HepG2 (cell line): Measurements from ENCODE around the gene NUBP2. TPM values are rescaled to one million over a fixed set of nuclear protein-coding genes. Genes with fewer than 3 reads are reported as not detected.
A peak's percentile ranks its signal among the peaks of the same experiment; 100 is the strongest.

ENCODE experiments used
- ARID2 ChIP-seq: sonication (generic); formaldehyde crosslinking; IDR thresholded peaks from 2 replicates; pipeline ENCODE4 v1.8.1; 2022; ENCODE audit warnings: mild to moderate bottlenecking, missing genetic modification reagents, borderline replicate concordance
- CREM ChIP-seq, 2 experiments: sonication (generic) in 1 of 2; formaldehyde crosslinking in 1 of 2; IDR thresholded peaks; 2 replicates each; pipeline versions ENCODE4 v1.4.0 to v1.6.1; 2016 to 2020; ENCODE audit warnings: antibody characterized with exemption in 1 of 2, mild to moderate bottlenecking in 1 of 2, missing genetic modification reagents in 1 of 2
- KDM3A ChIP-seq: IDR thresholded peaks from 2 replicates; pipeline ENCODE4 v1.6.1; 2018; ENCODE audit warnings: low read depth, missing compliant biosample characterization
- KLF6 ChIP-seq: IDR thresholded peaks from 2 replicates; pipeline ENCODE4 v1.8.0; 2016; ENCODE audit warnings: missing biosample characterization, missing genetic modification reagents
- MXI1 ChIP-seq: IDR thresholded peaks from 3 replicates; pipeline ENCODE4 v1.6.1; 2012; ENCODE audit warnings: low read depth, low read length, inconsistent platforms, borderline replicate concordance
- NR2F1 ChIP-seq, 2 experiments: fragments of 450-650 bp in 1 of 2; formaldehyde crosslinking in 1 of 2; IDR thresholded peaks; 2 replicates each; pipeline versions ENCODE4 v1.5.0 to v1.6.1; 2016 to 2020; ENCODE audit warnings: mild to moderate bottlenecking in 1 of 2, missing compliant biosample characterization in 1 of 2, missing genetic modification reagents in 1 of 2, moderate library complexity in 1 of 2
- REPIN1 ChIP-seq: sonication (generic); formaldehyde crosslinking; IDR thresholded peaks from 2 replicates; pipeline ENCODE4 v1.8.0; 2022; ENCODE audit warnings: missing genetic modification reagents, low read depth, mild to moderate bottlenecking, borderline replicate concordance
- REXO4 ChIP-seq: sonication (generic); formaldehyde crosslinking; IDR thresholded peaks from 2 replicates; pipeline ENCODE4 v1.8.0; 2022; ENCODE audit warnings: missing genetic modification reagents, mild to moderate bottlenecking, borderline replicate concordance
- SP1 ChIP-seq, 2 experiments: fragments of 450-650 bp in 1 of 2; sonication (generic) in 1 of 2; formaldehyde crosslinking in 1 of 2; IDR thresholded peaks; 2 replicates each; pipeline versions ENCODE4 v1.4.0 to v1.6.1; 2016 to 2020; ENCODE audit warnings: missing genetic modification reagents in 1 of 2
- ZNF496 ChIP-seq: sonication (generic); formaldehyde crosslinking; IDR thresholded peaks from 2 replicates; pipeline ENCODE4 v1.8.1; 2023; ENCODE audit warnings: mild to moderate bottlenecking, moderate library complexity, missing genetic modification reagents; ENCODE audit not compliant: insufficient replicate concordance
- ZNF749 ChIP-seq: sonication (generic); formaldehyde crosslinking; IDR thresholded peaks from 2 replicates; pipeline ENCODE4 v1.8.0; 2022; ENCODE audit warnings: mild to moderate bottlenecking, missing genetic modification reagents, moderate library complexity, borderline replicate concordance
- ZSCAN21 ChIP-seq: sonication (generic); formaldehyde crosslinking; IDR thresholded peaks from 2 replicates; pipeline ENCODE4 v1.8.0; 2022; ENCODE audit warnings: mild to moderate bottlenecking, missing genetic modification reagents, moderate library complexity, borderline replicate concordance
- ZSCAN22 ChIP-seq: sonication (generic); formaldehyde crosslinking; IDR thresholded peaks from 2 replicates; pipeline ENCODE4 v1.4.0; 2020; ENCODE audit warnings: mild to moderate bottlenecking, missing genetic modification reagents
- polyA plus RNA-seq, 8 experiments: library from polyadenylated mRNA; depleted of rRNA in 3 of 8; stranded (reverse) in 7 of 8; unstranded in 1 of 8; fragments of >200 nt; fragmentation: Illumina TruSeq in 4 of 8; extraction: Trizol in 4 of 8; gene quantifications; 2 replicates each; pipeline versions ENCODE4 v1.2.1 to v1.2.3, GENCODE V29; 2011 to 2016; ENCODE audit warnings: low read depth in 4 of 8, missing spikeins in 1 of 8, mixed read lengths in 1 of 8; ENCODE audit not compliant: insufficient read depth in 1 of 8
- total RNA-seq, 5 experiments: library from RNA; depleted of rRNA; stranded (reverse); fragments of >200 nt; fragmentation: Illumina TruSeq; extraction: Trizol; gene quantifications; 2 replicates each; pipeline ENCODE4 v1.2.3, GENCODE V29; 2016; ENCODE audit warnings: low read depth in 1 of 5
- TF ChIP-seq, protein P1 (sequence below): sonication (generic); formaldehyde crosslinking; IDR thresholded peaks from one replicate; pipeline ENCODE4 v1.5.1; 2020; ENCODE audit warnings: mild to moderate bottlenecking, missing genetic modification reagents; ENCODE audit errors: not compliant biosample characterization
- TF ChIP-seq, protein P2 (sequence below): sonication (generic); formaldehyde crosslinking; IDR thresholded peaks from 2 replicates; pipeline ENCODE4 v1.4.0; 2020; ENCODE audit warnings: low read depth, mild to moderate bottlenecking, missing genetic modification reagents

NUBP2 gene
- total and polyA plus RNA-seq, 2 of the 13 experiments (the other 11 are each of a cell fraction or from before 2014, with no cell fraction given), result 25.7 to 61.5 TPM

DNA sequence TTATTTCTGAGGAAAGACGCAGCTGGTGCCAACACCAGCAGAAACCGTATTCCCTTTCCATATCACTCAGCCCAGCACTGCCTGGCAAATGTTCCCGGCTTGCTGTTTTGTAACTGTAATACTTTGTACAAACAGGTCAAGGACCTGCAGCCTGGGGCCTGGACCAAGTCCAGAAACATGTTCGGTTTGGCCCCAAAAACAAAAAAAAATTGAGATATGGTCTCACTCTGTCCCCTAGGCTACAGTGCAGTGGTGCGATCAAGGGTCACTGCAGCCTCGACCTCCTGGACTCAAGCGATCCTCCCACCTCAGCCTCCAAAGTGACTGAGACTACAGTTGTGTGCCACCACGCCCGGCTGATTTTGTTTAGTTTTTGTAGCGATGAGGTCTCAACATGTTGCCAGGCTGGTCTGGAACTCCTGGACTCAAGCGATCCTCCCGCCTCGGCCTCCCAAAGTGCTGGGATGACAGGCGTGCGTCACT lies 42.7 kb downstream of the NUBP2 start (continued):
- TF ChIP-seq, protein P1, sequence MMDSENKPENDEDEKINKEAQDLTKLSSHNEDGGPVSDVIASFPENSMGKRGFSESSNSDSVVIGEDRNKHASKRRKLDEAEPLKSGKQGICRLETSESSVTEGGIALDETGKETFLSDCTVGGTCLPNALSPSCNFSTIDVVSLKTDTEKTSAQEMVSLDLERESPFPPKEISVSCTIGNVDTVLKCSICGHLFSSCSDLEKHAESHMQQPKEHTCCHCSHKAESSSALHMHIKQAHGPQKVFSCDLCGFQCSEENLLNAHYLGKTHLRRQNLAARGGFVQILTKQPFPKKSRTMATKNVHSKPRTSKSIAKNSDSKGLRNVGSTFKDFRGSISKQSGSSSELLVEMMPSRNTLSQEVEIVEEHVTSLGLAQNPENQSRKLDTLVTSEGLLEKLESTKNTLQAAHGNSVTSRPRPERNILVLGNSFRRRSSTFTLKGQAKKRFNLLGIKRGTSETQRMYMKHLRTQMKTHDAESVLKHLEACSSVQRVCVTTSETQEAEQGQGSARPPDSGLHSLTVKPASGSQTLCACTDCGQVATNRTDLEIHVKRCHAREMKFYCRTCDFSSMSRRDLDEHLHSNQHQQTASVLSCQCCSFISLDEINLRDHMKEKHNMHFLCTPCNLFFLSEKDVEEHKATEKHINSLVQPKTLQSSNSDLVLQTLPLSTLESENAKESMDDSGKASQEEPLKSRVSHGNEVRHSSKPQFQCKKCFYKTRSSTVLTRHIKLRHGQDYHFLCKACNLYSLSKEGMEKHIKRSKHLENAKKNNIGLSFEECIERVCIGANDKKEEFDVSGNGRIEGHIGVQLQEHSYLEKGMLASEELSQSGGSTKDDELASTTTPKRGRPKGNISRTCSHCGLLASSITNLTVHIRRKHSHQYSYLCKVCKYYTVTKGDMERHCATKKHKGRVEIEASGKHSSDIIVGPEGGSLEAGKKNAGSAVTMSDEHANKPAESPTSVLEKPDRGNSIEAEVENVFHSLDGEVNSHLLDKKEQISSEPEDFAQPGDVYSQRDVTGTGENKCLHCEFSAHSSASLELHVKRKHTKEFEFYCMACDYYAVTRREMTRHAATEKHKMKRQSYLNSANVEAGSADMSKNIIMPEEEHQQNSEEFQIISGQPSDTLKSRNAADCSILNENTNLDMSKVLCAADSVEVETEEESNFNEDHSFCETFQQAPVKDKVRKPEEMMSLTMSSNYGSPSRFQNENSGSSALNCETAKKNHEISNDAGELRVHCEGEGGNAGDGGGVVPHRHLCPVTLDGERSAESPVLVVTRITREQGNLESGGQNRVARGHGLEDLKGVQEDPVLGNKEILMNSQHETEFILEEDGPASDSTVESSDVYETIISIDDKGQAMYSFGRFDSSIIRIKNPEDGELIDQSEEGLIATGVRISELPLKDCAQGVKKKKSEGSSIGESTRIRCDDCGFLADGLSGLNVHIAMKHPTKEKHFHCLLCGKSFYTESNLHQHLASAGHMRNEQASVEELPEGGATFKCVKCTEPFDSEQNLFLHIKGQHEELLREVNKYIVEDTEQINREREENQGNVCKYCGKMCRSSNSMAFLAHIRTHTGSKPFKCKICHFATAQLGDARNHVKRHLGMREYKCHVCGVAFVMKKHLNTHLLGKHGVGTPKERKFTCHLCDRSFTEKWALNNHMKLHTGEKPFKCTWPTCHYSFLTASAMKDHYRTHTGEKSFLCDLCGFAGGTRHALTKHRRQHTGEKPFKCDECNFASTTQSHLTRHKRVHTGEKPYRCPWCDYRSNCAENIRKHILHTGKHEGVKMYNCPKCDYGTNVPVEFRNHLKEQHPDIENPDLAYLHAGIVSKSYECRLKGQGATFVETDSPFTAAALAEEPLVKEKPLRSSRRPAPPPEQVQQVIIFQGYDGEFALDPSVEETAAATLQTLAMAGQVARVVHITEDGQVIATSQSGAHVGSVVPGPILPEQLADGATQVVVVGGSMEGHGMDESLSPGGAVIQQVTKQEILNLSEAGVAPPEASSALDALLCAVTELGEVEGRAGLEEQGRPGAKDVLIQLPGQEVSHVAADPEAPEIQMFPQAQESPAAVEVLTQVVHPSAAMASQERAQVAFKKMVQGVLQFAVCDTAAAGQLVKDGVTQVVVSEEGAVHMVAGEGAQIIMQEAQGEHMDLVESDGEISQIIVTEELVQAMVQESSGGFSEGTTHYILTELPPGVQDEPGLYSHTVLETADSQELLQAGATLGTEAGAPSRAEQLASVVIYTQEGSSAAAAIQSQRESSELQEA, result no peak
- TF ChIP-seq ZSCAN22, result no peak
- TF ChIP-seq, protein P2, sequence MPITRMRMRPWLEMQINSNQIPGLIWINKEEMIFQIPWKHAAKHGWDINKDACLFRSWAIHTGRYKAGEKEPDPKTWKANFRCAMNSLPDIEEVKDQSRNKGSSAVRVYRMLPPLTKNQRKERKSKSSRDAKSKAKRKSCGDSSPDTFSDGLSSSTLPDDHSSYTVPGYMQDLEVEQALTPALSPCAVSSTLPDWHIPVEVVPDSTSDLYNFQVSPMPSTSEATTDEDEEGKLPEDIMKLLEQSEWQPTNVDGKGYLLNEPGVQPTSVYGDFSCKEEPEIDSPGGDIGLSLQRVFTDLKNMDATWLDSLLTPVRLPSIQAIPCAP (CRISPR knock-in tag), result 0 out of 2 replicates have a peak, but pooled peaks have one; percentile 29
- no peak for TF ChIP-seq REXO4 (CRISPR knock-in tag)
- peak in 1 of 2 experiments; percentile 41; a peak in 1 of 4 replicates for TF ChIP-seq NR2F1 (CRISPR knock-in tag; IDR thresholded peaks at IDR 0.05)
- peak; percentile 60 for TF ChIP-seq CREM (IDR thresholded peaks at IDR 0.05)
- no peak for TF ChIP-seq CREM (CRISPR knock-in tag; IDR thresholded peaks at IDR 0.05)
- no peak for TF ChIP-seq MXI1
- no peak for TF ChIP-seq KLF6 (CRISPR knock-in tag)
- no peak for TF ChIP-seq ZNF749 (CRISPR knock-in tag)
- TF ChIP-seq ARID2 (CRISPR knock-in tag), result no peak
- no peak for TF ChIP-seq KDM3A (CRISPR knock-in tag)
- TF ChIP-seq ZNF496 (CRISPR knock-in tag), result no peak
- peak; percentile 76 for TF ChIP-seq ZSCAN21 (CRISPR knock-in tag)
- TF ChIP-seq REPIN1 (CRISPR knock-in tag), result peak; percentile 50; the same call in 1 of the 2 replicates
- no peak for TF ChIP-seq SP1 (IDR thresholded peaks at IDR 0.05)
- TF ChIP-seq SP1 (CRISPR knock-in tag; IDR thresholded peaks at IDR 0.05), result 0 out of 2 replicates have a peak, but pooled peaks have one; percentile 35
